A172 (cell line): ENCODE measurements around the gene MAJIN. TPM values are rescaled to one million over a fixed set of nuclear protein-coding genes. Genes with fewer than 3 reads are reported as not detected.

Experiments used
- DNase-seq: peaks from one replicate; pipeline ENCODE4 v3.0.0-alpha.2; 2015; ENCODE audit warnings: low spot score
- total RNA-seq: library from RNA; depleted of rRNA; stranded (reverse); fragments of >200 nt; shearing (Covaris generic); gene quantifications from 2 replicates; pipeline ENCODE4 v1.2.3, GENCODE V29; 2014

MAJIN gene
- total RNA-seq, 1 experiment from 2014 or later = not detected

DNA sequence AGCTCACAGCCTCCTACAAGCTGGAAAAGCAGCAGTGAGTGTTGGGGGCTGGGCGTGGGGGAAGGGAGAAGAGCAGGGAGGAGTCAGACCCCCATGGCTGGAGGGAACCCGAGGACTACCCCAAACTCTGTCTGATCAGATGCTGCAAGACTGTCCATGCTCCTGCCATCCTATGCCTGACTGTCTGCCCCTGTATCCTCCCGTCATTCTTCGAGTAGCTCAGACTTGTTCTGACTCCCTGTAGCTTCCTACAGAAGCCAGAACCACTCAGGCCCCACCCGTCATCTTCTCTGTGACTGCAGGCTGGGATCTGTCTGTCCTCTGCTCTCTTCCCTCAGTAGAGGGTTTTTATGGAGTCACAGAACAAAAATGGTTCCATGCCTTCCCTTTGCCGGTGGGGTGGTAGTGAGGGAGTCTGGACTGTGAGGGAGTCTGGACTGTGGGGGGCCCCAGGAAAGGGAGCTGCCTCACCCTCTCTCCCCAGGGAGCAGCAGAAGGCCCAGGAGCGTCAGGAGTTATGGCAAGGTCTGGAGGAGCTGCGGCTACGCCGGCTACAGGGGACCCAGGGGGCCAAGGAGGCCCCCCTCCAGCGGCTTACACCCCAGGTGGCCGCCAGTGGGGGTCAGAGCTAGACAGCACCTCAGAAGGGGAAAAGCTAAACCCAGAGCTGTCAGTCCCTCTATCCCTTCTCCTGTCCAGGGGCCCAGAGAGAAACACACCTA lies 38.5 kb downstream of the MAJIN start:
- no peak for DNase-seq

DNA sequence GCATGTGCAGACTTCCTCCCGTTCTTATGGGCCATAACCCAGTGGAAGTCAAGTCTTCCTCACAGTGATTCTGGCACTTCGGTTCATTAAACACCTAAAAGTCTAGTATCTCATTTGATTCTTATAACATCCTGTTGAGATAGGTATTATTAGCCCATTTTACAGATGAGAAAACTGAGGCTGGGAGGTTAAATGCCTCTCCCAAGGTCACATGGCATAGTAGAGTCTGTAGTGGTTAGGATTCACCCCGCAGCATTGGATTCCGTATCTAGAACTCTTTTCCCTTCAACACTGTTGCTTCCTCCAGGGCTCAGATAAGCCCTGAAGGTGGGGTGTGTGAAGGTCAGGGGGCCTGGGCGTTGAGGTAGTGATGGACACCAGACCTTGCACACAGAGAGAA lies 39.6 kb downstream of the MAJIN start:
- DNase-seq = no peak

DNA sequence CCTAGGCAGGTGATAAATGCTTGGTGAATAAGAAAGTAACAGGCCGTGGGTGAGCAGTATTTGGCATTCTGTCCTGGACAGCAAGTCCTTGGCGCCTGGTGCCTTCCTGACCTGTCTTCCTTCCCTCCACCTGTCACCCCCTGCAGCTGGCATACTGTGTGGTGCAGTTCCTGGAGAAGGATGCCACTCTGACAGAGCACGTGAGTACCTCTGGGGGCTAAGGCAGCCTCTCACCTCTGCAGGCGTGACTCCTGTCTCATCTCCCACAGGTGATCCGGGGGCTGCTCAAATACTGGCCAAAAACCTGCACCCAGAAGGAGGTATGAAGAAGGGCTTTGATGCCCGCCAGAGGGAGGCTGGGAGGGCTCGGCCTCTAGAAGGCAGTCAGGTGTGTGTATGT lies 40.6 kb downstream of the MAJIN start:
- DNase-seq = no peak

DNA sequence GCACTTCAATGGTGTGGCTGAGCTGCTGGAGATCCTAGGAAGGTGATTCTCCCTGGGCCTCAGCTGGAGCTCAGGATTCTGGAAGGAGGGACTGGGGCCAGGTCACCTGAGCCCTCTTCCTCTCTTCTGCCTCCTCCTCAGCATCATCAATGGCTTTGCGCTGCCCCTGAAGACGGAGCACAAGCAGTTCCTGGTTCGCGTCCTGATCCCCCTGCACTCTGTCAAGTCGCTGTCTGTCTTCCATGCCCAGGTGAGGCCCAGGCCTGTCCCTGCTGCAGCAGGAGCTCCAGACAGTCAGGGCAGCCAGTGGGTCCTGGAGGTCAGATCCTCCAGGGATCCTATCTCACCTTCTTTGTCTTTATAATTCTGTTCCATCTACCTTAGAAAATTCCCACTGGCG lies 41.6 kb downstream of the MAJIN start:
- DNase-seq = no peak

DNA sequence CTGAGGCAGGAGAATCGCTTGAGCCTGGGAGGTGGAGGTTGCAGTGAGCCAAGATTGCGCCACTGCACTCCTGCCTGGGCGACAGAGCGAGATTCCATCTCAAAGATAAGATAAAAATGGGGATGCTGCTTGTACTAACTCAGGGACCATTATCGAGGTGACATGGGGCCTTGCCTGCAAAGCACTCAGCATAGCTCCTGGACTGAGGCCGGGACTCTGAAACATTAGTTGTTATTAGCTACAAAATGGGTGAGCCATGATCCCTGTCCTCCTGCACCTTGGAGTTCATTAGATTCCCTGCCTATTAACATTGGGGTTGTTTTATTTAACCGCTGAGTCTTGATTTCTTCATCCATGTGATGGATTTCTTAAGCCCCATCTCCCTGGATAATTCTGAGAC lies 42.3 kb downstream of the MAJIN start:
- no peak for DNase-seq

DNA sequence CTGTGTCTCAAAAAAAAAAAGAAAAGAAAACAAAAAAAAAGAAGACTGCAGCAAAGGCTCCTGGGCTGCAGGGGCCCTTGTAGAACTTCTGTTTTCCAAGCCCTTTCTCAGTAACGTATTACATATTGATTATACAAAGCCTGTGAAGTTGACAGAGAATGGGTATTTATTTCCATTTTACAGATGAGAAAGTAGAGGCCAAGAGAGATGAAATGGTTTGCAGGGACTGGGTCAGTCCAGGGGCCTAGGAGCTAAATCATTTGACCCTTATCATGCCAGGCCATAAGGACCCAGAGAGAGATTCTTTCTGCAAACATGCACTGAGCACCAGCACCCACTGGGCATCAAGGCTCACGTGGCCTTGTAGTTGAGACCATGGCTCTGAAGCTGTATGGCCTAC lies 43.0 kb downstream of the MAJIN start:
- DNase-seq = no peak

DNA sequence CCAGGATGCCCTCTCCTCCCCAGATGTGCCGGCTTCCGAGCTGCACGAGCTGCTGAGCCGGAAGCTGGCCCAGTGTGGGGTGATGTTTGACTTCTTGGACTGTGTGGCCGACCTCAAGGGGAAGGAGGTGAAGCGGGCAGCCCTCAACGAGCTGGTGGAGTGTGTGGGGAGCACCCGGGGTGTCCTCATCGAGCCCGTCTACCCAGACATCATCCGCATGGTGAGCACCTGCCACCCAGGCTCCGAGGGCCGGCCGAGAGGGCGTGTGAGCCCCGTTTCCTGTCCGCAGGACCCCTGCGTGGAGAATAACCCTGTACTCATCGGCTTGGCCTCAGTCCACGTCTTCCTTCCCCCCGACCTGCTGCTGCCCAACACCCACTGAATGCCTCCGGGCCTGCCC lies 45.2 kb downstream of the MAJIN start:
- no peak for DNase-seq

DNA sequence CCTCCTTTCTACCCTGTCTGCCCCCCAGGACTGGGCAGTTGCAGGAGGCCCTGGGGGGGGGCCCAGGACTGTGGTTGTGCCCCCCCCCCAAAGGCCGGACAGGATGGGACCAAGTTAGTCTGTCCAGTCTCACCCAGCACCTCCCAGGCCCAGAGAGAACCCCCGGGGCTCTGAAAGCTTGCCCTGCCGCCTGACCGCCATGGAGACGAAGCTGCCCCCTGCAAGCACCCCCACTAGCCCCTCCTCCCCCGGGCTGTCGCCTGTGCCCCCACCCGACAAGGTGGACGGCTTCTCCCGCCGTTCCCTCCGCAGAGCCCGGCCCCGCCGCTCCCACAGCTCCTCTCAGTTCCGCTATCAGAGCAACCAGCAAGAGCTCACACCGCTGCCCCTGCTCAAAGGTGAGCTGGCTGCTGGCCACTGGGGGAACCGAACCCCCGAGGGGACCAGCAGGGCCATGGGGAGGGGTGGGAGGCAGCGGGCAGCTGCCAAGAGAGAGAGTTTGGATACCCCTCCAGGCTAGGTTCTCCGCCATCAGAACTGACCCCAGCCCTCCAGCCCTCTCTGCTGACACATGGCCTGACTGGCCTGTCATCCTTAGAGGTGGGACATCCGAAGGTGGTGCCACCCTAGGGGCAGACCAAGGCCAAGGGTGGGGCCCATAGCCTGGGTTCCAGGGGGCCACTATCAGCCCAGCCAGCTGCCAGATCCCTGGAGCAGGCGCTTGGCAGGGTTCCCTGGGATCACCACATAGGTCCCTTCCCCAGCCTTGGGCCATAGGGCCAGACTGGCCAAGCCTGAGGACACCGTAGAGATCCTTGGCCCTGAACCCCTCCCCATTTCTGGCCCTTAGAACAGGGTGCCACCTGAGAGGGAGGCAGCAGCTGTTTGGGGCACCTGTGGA lies 46.1 kb downstream of the MAJIN start:
- no peak for DNase-seq

DNA sequence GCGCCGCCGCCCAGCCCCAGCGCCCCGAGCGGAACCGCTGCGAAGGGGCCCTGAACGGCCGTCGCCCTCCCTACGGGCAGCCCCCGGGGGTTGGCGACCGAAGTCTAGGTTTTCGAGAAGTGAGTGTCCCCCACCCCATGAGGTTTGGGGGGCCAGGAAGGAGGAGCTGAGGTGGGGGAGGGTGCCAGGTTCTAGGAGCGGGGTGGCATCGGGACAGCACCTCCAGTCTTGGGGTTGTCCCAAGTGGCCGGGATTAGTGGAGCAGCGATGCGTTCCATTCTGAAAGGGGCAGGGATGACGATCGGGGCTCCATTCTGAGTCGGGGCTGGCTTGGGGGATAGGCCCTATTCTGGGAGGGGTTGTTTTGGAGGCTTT lies 47.0 kb downstream of the MAJIN start:
- DNase-seq = no peak

DNA sequence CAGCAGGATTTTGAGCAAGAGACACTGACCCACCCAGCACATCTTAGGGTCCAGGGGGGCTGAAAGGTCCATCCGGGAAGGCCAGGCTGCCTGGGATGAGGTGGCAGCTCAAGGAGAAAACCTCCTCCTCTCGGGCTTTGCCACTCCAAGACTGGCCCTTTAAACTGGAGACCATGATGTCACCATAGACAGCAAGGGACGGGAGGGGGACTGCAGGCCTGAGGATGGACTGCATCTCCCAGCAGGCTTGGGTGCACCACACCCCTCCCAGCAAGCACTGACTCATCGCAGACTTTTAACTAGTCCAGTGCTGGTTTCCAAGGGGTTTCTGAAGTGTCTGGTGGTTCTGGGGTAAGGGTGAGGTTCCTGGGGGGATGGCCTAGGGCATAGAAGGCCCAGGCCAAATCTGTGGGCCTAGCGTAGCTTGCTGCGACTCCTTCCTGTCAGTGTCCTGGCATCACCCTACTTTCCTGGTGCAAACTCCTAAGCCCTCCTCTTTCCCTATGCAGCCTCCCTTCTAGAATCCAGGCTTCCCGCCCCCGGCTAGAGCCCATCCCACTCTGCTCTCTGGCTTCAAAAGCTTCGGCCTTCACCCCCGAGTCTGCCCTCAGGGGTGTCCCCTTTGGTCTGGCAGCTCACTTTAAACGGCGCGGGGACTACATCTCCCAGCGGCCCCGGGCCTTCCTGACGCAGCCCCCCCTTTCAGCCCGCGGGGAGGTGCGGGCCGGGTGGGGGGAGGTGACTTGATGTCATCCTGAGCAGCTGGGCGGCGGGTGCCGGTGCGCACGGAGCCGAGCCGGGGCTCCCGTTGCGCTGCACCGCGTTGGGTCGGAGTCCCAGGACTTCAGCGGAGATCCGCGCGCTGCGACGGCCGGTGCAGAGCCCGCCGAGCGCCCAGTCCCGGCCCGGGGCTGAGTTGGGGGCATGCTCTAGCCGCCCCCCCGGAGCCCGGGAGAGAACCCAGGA lies 47.7 kb downstream of the MAJIN start, which contains the start of gene PPP2R5B:
TSS of gene PPP2R5B (plus strand) at position 746 of the 966 bp plus-strand sequence. CDS start 1,046 bp downstream, outside the sequence.
- DNase-seq = peak; percentile 95

DNA sequence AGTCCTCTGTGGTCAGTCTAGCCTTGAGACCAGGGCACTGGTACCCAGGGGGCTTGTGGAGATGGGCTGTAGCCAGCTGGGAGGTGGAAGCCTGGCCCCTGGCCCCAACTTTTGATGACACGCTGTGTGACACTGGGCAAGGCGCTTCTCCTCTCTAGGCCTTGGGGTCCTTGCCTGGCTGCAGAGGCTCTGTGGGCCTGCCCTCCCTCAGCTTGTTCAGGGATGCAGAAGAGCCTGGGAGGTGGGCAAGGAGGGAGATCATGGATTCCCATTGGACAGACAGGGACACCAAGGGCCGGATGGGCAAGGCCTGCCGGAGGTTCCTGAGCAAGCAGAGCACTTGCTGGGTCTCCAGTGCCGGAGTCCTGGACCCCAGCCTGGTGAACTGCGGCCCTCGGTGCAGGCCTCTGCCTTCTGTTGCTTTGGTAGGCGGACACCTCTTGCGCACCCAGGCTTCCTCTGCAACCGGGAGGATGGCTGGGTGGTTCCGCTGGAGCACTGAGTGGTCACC lies 48.7 kb downstream of the MAJIN start:
- no peak for DNase-seq

DNA sequence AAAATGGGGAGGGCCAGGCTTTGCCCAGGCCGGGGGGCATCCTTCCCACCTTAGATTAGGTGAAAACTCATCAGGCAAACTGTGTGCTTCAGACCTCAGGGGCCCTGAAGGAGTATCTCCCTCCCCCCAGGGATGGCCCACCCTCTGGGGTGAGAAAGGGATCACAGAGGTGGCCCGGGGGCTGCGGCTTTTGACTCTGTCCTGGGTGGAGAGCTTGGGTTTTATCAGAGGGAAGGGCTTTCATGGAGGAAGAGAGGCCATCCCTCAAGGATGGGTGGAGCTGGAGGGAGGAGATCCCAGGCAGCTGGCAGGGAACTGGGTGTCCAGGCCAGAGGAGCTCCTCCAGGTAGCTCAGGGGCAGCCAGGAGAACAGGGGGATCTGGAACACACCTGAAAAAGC lies 50.5 kb downstream of the MAJIN start:
- no peak for DNase-seq

DNA sequence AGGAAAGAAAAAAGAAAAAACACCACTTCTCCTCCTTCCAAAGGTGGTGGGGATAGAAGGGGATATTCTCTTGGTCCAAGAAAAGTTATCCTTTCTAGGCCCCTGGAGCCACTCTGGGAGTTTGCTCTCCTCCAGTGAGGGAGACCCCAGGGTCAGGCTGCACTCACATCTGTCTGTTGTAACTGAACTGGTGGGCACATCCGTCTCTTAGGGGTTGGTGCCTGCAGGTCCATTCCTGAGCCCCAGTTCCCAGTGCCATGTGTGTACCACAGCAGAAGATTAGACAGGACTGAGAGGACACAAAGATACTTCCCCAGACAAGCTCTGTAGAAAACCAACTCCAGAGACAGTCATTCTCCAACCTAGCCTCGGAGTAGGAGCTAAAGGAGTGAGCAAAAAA lies 51.8 kb downstream of the MAJIN start:
- DNase-seq = no peak

DNA sequence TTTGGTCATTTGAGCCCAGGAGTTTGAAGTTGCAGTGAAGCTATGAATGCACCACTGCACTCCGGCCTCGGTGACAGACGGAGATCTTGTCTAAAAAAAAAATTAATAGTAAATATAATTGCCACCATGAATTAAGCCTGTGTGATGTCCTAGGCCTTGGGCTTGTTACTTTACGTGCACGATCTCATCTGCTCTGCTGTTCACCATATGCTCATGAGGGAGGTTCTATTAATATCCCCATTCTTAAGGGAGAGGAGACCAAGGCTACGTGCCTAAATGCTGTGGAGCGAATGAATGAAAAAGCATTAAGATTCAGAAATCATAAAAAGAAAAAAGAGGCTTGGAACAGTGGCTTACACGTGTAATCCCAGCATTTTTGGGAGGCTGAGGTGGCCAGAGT lies 52.3 kb downstream of the MAJIN start:
- no peak for DNase-seq

DNA sequence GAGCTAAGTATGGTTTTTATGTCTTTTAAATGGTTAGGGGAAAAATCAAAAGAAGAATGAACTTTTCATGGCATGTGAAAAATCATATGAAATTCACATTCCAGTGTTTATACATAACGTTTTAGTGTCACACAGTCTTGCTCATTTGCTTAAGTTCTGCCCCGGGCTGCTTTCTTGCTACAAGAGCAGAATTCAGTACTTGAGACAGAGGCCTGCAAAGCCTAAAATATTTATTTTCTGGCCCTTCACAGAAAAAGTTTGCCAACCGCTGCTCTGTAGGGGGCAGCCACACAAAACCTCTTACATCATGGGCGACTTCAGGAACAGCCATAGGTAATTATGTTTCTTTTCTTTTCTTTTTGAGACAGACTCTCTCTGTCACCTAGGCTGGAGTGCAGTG lies 53.9 kb downstream of the MAJIN start:
- no peak for DNase-seq

DNA sequence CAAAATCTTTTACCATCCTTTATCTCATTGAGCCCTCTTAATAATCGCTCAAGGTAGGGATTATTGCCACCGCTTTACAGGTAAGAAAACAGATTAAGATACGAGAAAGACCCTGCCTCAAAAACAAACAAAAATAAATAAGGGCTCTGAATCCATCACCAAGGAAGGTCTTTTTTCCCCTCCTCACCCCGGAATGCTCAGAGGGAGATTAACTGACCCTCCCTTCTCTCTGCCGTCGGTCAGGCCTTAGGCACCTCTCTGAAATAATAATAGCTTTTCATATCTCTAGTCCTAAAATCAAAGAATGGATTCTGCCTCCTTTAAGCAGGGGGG lies 54.3 kb downstream of the MAJIN start:
- no peak for DNase-seq

DNA sequence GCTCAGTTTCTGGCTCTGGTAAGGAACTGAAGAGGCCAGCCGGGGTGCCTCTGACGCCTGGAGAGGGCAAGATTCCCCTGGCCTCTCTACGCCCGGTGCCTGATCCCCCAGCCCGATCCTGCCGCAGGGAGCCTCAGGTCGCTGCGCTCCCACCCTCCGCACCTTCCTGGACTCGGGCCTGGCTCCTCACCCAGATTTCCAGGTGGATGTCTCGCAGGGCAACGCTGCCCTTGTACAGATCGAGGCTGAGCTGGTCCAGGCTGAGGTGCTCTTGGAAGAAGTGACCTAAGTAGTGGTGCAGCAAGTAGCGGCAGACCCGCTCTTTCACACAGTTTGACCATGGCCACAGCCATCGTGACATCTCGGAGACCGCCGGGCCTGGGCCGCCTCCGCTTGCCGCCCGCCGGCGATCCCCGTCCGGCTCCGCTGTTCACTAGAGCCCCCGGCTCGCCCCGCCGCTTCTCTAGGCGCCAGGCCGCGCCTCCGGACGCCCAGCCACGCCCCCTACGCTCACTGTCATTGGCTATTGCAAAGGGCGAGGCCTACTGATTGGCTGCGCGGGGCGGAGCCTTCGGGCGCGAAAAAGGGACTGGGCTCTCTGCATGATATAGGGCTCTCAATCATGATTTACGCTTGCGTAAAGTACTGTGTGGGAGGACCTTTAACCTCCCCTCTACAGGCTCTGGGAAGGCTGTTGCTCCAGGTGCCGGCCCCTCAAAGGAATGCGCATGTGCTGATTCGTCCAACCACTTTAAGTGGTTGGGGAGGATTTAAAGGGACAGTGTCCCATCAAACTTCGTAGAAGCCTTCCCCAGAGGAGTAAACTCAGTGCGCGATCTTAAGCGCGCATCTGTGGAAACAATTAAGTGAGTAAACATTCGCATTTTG lies 54.9 kb downstream of the MAJIN start, which contains the start of gene ATG2A:
TSS of gene ATG2A (minus strand) at position 435 of the 888 bp plus-strand sequence. CDS start at position 361, 74 bp downstream.
- DNase-seq = peak; percentile 100

DNA sequence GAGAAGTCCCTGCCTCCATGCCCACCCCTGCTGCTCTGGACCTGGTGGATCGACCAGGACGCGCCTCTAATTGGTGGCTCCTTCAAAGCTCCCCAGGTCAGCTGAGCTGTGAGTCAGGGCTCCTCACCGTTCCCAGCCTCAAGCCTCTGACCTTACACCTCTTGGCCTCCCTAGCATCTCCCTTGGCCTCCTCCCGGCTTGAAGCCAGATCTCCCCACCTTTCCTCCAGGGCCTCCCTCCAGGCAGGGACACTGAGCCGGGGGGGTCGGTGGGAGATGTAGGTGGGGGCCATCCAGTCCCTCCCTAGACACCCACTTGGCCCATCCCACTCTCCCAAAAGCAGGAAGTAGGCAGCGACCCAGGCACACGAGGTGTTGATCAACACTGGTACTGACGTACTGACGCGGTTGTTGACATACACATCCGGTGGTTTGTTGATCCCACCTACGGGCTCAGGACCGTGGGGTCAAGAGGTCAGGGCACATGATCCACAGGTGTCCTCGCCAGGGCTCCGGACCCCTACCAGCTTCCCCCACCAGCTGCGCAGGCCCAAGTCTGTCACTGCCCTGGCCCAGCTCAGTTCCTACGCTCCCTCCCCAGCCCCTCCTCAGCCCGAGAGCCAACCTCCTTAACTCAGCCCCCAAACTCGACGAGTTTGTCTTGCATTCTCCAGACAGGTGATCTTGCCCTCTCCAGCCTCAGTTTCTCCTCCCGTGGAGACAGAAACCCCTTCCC lies 55.7 kb downstream of the MAJIN start:
- DNase-seq = peak; percentile 42

DNA sequence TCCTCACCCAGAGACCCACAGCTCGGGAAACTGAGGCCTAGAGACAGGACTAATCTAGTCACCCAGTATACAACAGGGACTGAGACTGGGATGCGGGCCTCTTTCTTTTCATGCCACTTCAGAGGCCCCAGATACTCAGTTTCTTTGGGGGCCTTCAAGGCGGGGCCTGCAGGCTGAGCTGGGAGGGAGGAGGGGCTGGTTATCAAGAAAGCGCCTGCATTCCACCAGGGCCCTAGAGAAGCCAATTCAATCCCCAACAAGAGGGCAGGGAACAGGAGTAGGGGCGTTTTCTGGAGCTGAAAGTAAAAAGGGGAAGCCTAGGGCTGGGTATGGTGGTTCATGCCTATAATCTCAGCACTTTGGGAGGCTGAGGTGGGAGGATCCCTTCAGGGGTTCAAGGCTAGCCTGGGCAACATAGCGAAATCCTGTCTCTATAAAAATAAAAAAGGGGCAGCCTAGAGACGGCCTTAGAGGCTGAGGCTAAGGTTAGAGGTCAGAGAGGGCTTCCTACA lies 56.5 kb downstream of the MAJIN start:
- no peak for DNase-seq

DNA sequence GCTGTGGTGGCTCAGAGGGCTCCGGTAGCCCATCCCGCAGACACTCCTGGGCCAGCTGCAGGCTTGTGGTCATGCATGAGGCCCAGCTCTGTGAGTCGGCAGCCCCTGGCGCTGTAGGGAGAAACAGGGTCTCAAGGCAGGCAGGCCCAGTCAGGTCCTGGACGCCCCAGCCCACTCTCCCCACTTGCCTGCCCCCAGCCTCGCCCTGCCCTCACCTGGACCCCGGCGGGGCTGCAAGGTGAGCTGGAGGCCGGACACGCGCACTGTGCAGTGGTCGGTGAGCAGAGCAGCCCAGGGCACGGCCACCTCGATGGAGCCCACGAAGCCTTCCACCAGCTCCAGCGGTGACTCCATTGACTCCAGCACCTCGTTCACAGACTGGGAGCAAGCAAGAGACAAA lies 57.8 kb downstream of the MAJIN start:
- DNase-seq = no peak
